Measurements from ENCODE around the gene CDC42BPG.

The CDC42BPG gene

DNA sequence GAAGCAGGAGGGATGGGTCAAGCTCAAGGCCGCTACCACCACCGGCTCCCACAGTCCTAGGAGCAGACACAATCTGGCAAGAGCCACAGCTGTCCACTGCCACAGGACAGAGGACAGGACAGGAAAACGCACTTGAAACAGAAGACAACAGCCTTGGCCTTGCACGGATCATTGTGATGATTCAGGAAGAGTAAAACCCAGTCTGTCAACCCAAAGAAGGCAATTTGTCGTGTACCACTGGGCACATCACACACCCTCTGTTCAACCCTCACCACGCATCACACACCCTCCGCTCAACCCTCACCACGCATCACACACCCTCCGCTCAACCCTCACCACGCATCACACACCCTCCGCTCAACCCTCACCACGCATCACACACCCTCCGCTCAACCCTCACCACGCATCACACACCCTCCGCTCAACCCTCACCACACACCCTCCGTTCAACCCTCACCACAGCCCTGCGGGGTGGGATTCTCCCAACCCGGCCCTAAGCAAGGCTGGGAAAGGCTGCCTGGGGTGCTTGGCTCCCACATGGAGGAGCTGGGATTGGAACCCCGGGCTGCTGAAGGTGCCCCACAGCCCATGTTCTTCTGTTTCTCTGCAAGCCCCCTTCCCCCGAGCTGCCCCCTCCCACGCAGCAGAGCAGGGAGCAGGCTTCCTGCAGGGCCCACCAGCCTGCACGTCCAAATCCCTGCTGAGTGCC is 11.3 kb upstream of the CDC42BPG start:
- H3K4me3 ChIP-seq (ENCODE audit: low read depth, low read length), result no peak overlapping the region
- in situ Hi-C loops (cut with HindIII; ENCODE audit: low sequenced_read_pairs), result loop anchor here (25.0 kb wide), 1 partner anchor 93 kb away; the partner anchor contains the start of gene PYGM
- DNase-seq (ENCODE audit: low read depth), result no peak
- no peak for TF ChIP-seq CTCF (IDR thresholded peaks at IDR 0.05; ENCODE audit: low read depth, low read length, missing control alignments)

DNA sequence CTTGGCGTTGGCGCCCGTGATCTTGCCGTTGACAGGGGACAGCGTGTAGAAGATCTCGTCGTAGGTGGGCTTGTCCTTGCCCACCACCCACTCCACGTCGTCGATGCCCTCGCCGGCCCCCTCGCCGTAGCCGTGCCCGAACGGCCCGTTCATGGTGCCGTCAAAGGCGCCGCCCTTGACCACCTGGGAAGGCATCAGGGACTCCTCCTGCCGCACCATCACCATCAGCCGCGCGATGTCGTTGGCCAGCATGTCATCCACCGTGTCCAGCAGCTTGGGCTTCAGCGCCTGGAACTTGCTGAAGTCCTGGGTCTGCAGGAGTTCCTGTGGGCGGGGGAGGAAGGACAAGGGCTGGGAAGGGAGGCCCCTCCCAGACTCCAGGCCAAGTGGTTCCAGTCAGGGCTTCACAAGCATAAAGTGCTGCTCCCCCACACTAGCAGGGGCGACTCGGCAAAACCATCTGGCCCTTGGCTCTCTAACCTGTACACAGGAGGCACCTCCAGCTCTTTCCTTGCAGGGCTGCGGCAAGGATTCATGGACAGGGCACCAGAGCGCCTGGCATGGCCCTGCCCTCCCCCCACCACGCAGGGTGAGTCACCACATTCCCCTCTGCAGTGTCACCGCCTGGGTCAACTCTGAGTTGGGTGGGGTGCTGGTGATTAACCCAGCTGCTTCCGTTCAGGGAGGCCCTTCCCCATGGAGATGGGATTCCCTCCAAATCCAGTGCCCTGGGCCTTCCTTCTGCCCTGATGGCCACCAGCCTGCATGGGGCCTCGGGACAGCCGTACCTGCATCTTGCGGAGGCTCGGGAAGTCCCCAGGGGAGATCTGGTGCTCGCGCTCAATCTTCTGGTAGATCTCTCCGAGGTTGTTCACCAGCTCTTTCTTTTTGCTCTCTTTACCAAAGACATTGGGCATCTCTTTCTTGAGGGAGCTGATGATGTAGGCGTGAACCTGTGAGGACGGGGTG is 10.4 kb upstream of the CDC42BPG start:
- no peak for TF ChIP-seq CTCF (IDR thresholded peaks at IDR 0.05; ENCODE audit: low read depth, low read length, missing control alignments)
- DNase-seq (ENCODE audit: low read depth), result no peak
- H3K4me3 ChIP-seq (ENCODE audit: low read depth, low read length), result no peak overlapping the region
- in situ Hi-C loops (cut with HindIII; ENCODE audit: low sequenced_read_pairs), result loop anchor here (25.0 kb wide), 1 partner anchor 93 kb away; the partner anchor contains the start of gene PYGM

GRCh38 chr11:64854157-64854533 is 9.7 kb upstream of the CDC42BPG start:
- DNase-seq (ENCODE audit: low read depth), result no peak
- in situ Hi-C loops (cut with HindIII; ENCODE audit: low sequenced_read_pairs), result loop anchor here (25.0 kb wide), 1 partner anchor 92 kb away; the partner anchor contains the start of gene PYGM
- TF ChIP-seq CTCF (IDR thresholded peaks at IDR 0.05; ENCODE audit: low read depth, low read length, missing control alignments), result no peak
- H3K4me3 ChIP-seq (ENCODE audit: low read depth, low read length), result no peak overlapping the region

- no peak for DNase-seq (ENCODE audit: low read depth)
- H3K4me3 ChIP-seq (ENCODE audit: low read depth, low read length), result no peak overlapping the region
- in situ Hi-C loops (cut with HindIII; ENCODE audit: low sequenced_read_pairs), result loop anchor here (25.0 kb wide), 1 partner anchor 91 kb away; the partner anchor contains the start of gene PYGM
- TF ChIP-seq CTCF (IDR thresholded peaks at IDR 0.05; ENCODE audit: low read depth, low read length, missing control alignments), result no peak
Measured at GRCh38 chr11:64853709-64854108, 9.3 kb upstream of the CDC42BPG start.

- in situ Hi-C loops (cut with HindIII; ENCODE audit: low sequenced_read_pairs), result loop anchor here (25.0 kb wide), 1 partner anchor 91 kb away; the partner anchor contains the start of gene PYGM
- no peak for DNase-seq (ENCODE audit: low read depth)
- H3K4me3 ChIP-seq (ENCODE audit: low read depth, low read length), result no peak overlapping the region
- TF ChIP-seq CTCF (IDR thresholded peaks at IDR 0.05; ENCODE audit: low read depth, low read length, missing control alignments), result no peak
Measured at GRCh38 chr11:64852804-64853509, 8.5 kb upstream of the CDC42BPG start.
